SW480 (cell line): ENCODE measurements around the gene CD109.
"Not testable (repeated sequence)": the region's sequence is repeated elsewhere in the genome, so short reads cannot be mapped to it uniquely, and the experiment has no call there.

Experiments
- DNase-seq: peaks from one replicate; pipeline ENCODE4 v3.0.0-alpha.2; 2016; ENCODE audit warnings: low spot score

CD109 gene

DNA sequence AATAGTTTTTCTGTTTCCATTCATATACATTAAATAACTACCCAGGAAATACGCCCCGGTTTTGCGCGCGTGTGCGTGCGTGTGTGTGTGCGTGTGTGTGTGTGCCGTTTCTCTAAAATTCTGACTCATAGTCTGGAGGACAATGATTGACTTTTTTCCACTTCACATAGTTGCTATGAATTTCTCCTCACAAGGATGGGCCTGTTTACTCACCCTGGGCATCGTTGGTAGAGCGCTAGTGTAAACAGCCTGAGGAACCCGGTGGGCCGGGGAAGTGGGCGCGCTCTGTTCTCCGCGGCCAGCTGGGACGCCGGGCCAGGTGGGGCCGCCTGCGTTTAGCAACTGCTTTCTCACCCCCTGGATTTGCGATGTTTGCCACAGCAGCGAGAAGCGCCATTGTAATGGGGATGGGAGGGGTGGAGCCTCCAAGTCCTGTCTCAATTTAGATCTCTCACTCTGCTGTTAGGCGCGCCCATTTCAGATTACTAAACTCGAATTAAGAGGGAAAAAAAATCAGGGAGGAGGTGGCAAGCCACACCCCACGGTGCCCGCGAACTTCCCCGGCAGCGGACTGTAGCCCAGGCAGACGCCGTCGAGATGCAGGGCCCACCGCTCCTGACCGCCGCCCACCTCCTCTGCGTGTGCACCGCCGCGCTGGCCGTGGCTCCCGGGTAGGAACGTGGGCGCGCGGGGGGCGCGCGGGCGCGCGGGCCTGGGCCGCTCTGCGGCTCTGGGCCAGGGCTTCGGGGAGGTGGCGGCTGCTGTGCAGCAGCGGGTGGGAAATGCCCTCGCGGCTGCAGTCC is at the start of gene CD109:
TSS of gene CD109 (plus strand) at position 585 of the 803 bp plus-strand sequence. CDS start at position 598, 13 bp downstream.
- DNase-seq: peak; percentile 79

DNA sequence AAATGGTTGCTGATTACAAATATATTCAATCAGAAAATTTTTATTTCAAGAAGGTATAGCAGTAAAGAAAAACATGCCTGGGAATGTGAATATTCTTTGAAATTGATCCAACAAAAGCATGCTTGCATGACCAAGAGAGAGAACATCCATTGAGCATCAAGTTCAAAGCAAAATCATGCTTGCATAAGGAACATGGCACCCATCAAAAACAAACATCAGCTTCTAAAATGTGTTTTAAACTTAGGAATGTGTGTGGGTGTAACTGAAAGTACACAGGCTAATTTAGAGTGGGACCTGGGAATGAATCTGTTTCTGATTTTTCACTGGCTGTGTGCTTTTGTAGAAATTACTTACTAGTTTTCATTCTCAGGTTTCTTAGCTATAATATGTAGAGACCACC is 47.8 kb upstream of the CD109 start:
- DNase-seq: peak; percentile 41

DNA sequence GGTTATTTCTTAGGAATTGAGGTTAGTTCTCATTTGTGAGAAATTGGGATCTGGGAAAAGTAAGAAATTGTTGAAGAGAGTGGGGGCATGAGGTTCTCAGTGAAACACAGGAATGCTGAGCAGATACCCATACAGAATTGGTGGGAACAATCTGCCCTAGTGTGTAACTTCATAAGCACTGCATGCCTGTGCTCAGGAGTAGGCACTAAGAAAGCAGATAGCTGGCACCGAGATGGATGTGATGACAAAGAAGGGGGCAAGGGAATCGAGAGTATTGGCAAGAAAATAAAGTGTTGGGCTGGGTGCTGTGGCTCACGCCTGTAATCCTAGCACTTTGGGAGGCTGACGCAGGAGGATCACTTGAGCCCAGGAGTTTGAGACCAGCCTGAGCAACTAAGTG is 46.2 kb upstream of the CD109 start:
- DNase-seq: no peak

DNA sequence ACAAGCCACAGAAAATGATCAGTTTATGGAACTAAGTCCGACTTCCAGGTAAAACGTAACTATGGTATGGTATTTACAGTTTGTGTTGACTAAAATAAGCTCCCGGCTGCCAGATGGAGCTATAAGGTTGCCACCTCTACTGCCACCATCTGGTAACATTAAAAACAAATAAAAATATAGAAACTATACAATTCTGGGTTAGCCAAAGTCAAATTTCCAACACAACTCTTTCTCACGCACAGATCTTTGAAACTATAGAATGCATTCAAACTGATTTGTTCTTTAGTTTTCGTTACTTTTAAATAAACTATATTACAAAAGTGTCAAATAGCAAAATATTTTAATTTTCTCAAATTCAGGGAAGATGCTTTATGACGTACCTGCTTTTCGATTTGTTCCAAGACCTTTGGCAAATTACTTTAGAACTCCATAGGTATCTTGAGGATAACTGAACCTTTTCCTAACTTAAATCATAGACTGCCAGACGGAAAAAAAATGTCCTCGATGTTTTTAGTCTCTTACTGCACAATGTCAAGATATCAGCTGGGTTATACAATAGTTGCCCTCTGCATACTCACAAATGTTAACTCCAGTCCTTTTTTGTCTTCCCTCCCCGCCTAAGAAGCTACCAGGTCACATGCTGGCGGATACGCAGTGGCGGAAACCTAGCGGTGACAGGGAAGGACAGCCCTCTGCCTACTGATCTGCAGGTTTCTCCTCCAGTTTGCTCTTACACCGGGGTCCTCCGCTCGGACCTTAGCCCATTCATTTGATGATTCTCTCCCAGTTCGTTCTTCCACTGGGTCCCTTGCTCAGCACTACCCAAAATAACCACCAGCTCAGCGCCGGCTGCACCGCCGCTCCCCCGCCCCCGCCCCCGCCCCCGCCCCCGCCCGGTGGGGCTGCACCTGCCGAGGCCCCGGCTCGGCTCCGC is 43.1 kb upstream of the CD109 start:
- DNase-seq: peak; percentile 79

DNA sequence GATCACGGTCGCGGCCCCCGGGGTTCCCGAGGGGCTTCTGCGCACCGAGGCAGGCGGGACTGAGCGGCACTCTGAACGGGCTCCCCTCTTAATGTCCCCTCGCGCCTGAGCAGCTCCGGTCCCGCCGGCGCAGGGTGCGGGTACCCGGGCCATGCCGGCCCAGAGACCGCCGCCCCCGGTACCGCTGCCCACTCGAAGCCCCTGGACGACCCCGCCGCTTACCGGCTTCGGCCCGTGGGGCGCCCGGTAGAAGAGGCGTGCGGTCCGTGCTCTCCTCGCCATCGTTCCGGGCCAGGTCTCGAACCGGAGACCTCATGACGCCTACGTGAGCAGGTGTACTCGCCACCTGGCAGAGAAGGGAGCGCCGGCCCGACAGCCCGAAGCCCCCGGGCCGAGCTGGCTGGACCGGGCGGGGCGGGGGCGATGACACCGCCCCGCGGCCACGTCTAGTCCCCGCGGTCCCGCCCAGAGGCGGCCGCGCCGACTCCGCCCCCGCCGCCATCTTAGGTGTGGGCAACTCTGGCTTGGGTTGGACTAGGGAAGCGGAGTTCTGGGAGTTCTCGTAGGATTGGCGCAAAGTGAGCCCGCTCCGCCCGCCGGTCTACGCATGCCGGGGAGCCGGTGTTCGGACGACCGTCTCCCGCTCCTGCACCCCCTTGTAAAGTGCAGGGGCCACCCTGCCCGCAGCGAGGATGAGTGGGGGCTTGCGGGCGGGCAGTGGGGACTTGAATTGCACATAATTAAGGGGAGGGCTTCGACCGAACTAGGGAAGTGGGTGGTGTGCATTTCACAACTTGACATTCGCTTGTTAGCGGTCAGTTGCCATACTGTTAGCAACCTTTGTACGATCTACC is 42.2 kb upstream of the CD109 start, which contains the start of gene SLC17A5:
TSS of gene SLC17A5 (minus strand) at position 422 of the 854 bp plus-strand sequence. CDS start at position 316, 106 bp downstream.
- peak; percentile 91 for DNase-seq

DNA sequence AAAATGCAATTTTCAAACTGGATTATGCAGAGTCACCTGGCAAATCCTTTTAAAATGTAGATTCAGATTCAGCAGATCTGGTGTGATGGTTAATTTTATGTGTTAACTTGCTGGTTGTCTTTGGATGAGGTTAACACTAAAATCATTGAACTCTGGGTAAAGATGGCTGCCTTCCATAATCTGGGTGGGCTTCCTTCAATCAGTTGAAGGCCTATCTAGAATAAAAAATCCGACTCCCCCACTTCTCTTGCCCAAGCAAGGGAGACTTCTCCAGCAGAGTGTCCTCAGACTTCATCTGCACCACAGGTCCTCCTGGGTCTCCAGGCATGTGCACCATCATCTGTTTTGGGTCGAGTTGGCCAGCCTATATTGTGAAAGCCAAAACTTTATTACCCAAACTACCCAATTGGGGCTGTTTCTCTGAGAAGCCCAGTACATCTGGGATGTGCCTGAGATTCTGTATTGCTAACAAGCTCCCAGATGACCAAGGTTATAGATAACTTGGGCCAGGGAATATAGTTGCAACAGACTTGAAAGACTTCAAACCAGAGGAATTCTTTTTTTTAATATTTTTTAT is 40.6 kb upstream of the CD109 start:
- DNase-seq: no peak

DNA sequence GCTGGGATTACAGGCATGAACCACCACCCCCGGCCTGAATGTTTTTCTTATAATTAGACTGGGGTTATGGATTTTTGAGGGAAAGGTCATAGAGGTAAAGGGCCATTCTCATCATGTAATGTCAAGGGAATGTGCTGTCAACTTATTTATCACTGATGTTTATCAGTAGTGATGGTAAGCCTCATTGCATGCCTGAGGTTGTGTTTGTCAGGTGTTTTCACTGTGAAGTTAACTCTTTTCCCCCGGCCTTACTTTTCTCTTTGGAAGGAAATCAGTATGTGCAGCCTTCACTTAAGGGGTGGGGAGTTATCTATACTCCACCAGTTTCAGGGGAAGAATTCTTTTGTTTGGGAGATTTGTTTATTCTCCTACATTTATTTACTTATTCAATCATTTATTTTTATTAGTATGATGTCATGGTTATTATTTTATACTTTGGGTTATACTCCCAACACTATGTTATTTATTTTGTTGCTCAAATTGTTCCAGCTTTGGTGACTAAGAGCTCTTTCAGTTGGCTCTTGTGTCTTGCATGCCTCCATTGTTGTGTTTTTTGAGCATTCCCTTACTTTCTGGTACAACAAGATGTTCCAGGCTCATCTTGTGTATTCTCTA is 39.4 kb upstream of the CD109 start:
- peak; percentile 25 for DNase-seq

DNA sequence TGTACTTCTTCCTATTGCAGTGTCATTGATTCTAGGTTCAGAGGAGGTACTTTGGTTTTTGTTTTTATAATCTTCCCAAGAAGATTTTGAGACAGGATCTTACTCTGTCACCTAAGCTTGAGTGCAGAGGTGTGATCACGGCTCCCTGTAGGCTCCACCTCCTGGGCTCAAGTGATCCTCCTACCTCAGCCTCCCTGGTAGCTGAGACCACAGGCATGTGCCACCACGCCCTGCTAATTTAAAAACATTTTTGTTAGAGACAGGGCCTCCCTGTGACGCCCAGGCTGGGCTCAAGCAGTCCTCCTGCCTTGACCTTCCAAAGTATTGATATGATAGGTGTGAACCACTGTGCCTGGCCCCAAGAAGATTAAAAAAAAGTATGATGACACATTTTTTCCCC is 38.8 kb upstream of the CD109 start:
- DNase-seq: peak; percentile 53

DNA sequence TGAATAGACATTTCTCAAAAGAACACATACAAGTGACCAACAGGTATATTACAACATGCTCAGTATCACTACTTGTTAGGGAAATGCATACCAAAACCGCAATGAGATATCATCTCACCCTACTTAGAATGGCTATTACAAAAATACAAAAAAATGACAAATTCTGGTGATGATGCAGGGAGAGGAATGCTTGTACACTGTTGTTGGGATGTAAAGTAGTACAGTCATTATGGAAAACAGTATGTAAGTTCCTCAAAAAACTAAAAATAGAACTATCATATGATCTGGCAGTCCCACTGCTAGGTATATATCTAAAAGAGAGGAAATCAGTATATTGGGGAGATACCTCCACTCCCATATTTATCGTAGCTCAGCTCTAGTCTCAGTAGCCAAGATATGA is 31.3 kb upstream of the CD109 start:
- no peak for DNase-seq

DNA sequence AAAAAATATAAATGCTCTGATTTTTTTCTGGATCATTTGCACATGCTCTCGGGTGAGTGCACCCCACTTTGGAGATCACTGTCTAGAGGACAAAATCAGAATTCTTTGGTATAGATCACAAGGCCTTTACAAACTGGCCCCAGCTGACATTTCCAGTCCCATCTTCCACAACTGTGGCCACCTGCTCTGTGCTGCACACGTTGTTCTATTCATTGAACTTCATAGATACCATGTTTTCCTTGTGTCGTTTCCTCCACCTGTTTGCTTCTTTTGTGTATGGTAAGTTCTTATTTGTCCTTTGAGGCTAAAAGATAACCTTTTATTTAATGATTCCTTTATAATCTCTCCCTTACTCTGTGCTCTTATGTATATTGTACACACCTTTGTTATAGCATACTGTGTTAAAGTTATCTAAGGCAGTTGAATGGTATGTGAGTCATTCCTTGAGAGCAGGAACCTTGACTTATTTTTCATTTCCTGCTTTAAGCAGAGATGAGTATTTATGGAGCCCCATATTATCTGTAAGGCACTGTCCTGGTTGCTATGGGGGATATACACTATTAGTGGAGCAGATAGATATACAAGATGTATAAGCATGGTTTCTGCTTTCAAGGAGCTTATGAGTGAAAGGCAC is 30.2 kb upstream of the CD109 start:
- no peak for DNase-seq

DNA sequence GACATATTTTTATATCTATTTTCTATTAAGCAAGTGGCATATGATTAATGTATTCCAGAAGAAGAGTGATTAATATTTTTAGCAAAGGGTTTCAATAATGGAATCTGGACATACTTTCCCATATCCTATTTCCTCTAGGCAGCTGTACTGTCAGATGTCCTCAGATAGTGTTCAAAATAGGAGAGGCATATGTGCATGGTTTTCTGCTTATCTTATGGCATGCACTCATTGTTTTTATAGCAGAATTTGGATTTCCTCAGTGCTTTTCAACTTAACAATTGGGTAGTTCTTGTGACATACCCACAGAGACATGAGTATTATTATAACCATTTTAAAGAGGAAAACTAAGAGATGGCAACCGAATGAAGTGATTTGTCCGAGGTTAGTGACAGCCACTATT is 29.6 kb upstream of the CD109 start:
- DNase-seq: no peak

DNA sequence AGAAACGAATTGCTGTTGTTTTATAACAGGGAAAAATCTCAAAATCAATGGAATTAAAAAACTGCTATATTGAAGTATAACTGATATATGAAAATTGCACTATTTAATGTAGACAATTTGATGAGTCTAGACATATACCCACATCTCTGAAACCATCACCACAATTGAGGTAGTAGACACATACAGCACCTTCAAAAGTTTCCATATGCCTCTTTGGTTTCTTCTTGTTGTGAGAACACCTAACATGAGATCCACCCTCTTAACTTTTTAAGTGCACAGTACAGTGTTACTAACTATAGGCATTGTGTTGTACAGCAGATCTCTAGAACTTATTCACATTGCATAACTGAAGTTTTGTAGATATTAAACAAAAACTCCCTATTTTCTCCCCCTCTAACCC is 28.2 kb upstream of the CD109 start:
- DNase-seq: no peak

DNA sequence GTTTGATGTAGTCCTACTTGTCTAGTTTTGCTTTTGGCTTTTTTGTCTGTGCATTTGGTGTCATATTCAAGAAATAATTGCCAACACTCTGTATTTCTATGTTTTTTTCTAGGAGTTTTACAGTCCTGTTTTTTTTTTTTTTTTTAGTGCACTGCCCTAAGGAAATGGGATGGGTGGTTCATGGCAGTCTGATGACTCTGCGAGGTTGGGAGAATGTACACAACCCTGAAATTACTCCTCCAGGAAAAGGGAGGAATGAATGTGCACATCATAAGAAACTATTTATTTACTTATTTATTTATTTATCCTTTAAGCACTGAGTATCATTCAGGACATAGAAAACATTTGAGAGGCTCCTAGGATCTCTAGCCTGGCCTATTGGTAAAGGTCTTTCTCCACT is 27.0 kb upstream of the CD109 start:
- DNase-seq: no peak

DNA sequence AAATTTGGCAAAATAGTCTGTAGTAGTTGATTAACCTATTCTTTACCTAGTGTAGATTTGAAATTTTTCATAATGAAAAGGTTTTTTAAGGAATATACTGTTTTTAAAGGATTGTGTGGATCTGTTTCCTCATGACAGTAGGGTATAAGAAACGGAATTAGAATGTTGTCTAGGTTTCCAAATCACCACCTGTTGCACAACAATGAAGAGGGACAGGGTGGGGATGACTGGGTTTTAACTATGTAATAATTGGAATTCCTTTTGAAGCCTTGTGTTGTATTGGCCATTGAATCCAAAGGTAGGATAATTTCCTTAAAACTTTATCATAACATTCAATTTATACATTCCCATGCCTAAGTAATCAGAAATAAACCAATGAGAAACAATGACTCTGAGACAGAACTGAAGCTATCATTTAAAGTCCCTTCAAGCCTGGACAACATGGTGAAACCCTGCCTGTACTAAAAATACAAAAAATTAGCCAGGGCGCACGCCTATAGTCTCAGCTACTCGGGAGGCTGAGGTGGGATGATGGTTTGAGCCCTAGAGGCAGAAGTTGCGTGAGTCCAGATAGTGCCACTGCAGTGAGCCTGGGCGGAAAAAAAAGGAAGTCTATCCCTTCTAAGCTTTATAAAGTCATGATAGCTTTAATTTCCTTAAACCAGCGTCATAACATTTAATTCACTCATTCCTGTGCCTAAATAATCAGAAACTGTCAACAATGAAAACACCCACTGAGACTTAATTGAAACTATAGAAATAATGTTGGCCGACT is 23.9 kb upstream of the CD109 start:
- DNase-seq: no peak

DNA sequence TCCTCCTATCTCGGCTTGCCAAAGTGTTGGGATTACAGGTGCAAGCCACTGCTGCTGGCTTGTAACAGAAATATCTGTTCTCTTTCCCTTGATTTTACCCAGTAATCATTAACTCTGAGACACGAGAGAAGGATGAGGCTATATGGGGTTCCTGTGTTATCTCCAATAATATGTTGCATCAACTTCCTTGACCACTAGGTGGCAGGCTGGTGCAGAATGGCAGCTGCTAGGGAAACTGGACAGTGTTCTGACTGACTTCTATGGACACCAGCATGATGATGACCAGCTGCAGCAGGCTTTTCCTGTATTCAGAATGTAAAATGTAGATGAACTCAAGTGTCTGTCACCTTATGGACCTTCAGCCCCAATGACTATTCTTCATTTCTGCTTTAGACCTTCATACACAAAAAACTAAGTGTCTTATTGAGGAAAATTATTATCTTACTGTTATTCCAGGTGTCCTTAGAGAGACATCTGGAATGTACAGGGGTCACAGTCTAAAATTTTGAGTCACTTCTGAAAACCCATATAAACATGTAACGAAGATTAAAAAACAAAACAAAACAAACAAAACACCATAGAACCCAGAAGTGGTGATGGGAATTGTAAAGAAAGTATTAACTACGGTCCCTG is 20.4 kb upstream of the CD109 start:
- peak; percentile 66 for DNase-seq

DNA sequence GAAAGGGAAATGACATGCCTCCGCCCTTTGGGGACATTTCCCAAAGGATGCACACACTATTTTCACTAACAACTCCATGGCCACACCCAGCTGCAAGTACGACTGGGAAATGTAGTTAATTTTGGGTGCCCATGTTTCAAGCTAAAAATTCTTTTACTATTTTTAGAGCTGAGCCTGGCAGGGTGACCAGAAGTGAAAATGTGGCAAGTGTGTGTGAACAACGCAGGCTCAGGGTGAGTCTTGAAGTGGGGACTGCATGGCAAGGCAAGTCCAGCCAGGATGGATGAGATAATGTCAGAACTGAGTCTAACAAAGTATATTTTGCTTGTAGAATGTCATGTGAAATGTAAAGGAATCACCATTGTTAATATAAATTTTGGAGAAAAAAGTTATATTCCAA is 17.0 kb upstream of the CD109 start:
- no peak for DNase-seq

DNA sequence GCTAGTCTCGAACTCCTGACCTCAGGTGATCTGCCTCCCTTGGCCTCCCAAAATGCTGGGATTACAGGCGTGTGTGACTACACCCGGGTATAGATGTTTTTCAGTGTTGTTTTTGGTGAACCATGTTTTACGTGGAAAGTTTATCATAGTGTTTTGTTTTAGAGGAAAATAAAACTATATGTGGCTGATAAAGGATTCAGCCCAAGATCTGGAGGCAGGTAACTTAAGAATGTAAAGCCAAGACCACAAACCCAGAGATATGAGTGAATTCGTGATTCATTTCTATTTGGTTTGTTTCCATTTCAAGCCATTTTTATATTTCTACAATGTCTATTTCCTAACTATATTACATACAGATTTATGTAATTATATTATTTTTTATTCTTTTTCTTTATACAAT is 16.2 kb upstream of the CD109 start:
- not testable (repeated sequence) for DNase-seq

DNA sequence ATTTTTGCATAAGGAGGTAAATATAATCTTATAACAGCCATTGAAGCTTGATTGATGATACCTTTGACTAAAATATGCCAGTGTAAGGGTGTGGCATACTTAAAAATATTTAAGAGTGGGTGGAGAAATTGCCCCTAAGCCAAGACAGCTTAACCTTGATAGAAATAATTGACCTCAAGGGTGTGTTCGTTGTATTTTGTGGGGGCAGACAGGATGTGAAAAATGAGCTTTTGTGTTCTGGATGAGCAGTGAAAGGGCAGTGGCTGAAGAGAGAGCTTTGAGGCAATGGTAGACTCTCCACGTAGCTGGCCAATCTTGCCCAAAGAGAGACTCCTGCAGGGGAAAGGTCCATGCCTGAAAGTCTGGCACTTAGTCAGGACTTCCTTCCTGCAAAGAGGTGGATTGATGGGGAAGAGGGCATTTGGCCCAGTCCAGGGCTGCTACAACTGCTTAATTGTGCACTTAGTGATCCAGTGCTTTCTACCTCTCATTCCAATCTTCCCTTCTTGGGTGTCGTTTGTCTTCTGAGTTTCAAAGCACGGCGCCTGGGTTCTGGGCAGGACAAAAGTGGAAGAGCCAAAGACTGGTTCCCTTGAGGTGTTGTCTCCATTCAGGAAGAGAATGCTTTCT is 15.6 kb upstream of the CD109 start:
- DNase-seq: peak; percentile 44

DNA sequence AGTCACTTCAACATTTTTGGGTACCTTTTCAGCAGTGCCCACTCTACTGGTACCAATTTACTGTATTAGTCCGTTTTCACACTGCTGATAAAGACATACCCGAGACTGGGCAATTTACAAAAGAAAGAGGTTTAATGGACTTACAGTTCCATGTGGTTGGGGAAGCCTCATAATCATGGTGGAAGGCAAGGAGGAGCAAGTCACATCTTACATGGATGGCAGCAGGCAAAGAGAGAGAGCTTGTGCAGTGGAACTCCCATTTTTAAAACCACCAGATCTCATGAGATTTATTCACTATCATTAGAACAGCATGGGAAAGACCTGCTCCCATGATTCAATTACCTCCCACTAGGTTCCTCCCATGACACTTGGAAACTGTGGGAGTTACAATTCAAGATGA is 12.4 kb upstream of the CD109 start:
- not testable (repeated sequence) for DNase-seq
